CD4-positive, alpha-beta T cell treated with Interleukin-17A for 1 hour (primary cell): ENCODE results near the gene CEBPZ.
A peak's percentile ranks its signal among the peaks of the same experiment; 100 is the strongest.

ENCODE experiments used
- DNase-seq: peaks from one replicate; pipeline ENCODE4 v3.0.0-alpha.2; 2020

CEBPZ gene

GRCh38 chr2:37171624-37171950, 59.8 kb downstream of the CEBPZ start:
- no peak for DNase-seq

DNA sequence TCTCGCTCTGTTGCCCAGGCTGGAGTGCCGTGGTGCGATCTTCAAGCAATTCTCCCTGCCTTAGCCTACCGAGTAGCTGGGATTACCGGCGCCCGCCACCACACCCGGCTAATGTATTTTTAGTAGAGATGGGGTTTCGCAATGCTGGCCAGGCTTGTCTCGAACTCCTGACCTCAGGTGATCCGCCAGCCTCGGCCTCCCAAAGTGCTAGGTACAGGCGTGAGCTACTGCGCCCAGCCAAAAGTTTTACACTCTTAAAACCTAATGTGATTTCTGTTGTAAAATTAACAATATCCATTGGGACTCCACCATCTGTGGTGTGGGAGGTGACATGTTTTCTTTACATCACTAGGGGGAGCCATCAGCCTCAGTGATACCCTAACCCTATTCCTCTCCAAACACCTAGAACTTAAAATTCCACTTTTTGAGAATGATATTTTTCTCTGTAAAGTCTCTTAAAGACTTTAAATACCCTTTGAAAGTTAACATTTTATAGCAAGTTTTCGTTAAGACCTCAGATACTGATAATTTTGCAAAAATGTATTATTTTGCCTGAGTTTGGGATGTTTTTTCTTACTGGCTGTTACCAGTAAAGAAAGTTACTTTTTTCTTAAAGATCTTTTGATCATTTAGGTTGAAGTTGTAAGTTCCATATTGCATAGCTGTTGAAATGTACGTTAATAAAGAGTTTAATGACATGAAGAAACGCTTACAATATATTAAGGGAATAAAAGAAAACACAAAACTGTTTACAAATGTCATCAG, 63.0 kb downstream of the CEBPZ start:
- peak; percentile 57 for DNase-seq

DNA sequence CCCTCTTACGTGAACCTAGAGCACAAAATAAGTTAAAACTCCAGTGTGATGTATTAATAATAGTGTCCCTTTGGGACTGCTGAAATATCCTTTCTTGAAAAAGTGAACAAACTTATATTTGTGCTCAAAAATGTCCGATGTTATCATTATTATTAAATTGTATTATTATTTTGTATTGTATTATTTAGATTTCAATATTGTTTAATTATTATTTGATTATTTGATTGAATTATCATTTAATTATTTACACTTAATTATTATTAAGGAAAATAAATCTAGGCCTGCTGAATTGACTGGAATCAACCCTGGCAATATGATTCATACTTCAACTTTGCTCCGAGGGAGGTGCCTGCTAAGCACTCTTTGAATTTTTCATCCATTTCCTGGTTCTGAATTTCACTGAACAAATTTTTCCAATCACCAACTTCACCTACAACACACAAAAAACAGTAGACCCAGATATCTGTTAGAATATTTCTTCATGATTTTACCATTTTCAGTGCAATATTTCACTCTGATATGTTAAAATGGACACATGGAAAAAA, 63.7 kb downstream of the CEBPZ start:
- DNase-seq: no peak

DNA sequence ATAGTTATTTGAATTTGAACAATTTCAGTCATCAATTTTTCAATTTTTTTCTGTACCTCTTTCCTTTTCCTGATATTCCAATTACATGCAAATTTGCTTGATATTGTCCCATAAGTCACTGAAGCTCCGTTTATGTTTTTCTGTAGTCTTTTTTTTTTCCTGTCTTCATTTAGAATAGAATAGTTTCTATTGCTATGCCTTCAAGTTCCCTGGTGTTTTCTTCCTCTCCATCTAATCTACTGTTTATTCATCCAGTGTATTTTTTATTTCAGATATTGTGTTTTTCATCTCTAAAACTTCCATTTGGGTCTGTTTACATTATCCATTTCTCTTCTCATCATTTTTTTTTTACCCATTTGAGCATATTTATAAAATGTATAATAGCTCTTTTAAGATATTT, 66.6 kb downstream of the CEBPZ start:
- no peak for DNase-seq

- DNase-seq: peak; percentile 87
Observed at GRCh38 chr2:37156857-37157714, 74.3 kb downstream of the CEBPZ start, which contains the start of gene EIF2AK2. TSS of gene EIF2AK2 (minus strand) at chr2:37156980. CDS start at chr2:37147806, 9,174 bp downstream.

- DNase-seq: peak; percentile 25
Observed at GRCh38 chr2:37156071-37156856, 75.1 kb downstream of the CEBPZ start.

DNA sequence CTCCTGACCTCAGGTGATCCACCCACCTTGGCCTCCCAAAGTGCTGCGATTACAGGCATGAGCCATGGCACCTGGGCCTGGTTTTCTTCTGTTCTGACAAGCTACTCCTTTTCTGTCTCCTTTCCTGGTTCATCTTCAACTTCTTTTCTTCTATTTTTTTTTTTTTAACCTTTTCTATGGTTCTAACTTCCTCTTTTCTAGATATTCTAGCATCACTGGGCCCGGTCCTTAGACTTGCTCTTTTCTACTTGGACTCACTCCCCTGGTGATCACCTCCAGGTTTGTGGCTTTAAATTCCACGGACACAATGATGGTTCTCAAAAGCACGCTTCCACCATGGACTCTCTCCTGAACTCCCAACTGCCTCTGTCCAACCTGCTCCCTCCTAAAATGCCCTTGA, 76.6 kb downstream of the CEBPZ start:
- no peak for DNase-seq

DNA sequence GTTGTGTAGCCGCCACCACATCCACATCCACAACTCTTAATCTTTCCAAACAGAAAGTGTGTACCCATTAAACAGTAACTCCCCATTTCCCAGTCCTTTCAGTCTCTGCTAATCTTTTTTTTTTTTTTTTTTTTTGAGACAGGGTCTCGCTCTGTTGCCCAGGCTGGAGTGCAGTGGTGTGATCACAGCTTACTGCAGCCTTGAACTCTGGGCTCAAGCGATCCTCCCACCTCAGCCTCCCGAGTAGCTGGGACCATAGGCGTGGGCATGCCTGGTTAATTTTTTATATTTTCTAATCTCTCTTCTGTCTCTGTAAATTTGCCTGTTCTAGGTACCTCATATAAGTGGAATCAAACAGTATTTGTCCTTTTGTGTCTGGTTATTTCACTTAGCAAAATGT, 78.2 kb downstream of the CEBPZ start:
- DNase-seq: no peak
